Measurements from ENCODE around the gene APOBEC3G.

GRCh38 chr22:39081598-39081997 lies 4.5 kb downstream of the APOBEC3G start:
- TF ChIP-seq POLR2AphosphoS5 (IDR thresholded peaks at IDR 0.05), result no peak
- no peak for TF ChIP-seq CTCF (IDR thresholded peaks at IDR 0.05)

Data from breast epithelium (tissue), 3 donors.